EL (cell line): ENCODE data around the gene PRR36.

ENCODE experiments used
- DNase-seq: peaks from one replicate; pipeline ENCODE4 v3.0.0-alpha.2; 2016

Gene PRR36

GRCh38 chr19:7912697-7913564 lies 38.7 kb upstream of the PRR36 start:
- no peak for DNase-seq

GRCh38 chr19:7912144-7912696 lies 38.0 kb upstream of the PRR36 start:
- DNase-seq: no peak

- no peak for DNase-seq
Observed at GRCh38 chr19:7911508-7912143, 37.4 kb upstream of the PRR36 start.

GRCh38 chr19:7910321-7911161 lies 36.4 kb upstream of the PRR36 start:
- DNase-seq: no peak

GRCh38 chr19:7909471-7910067 lies 35.4 kb upstream of the PRR36 start:
- DNase-seq: no peak

GRCh38 chr19:7908742-7909461 lies 34.7 kb upstream of the PRR36 start:
- DNase-seq: no peak

- no peak for DNase-seq
Observed at GRCh38 chr19:7908078-7908699, 34.0 kb upstream of the PRR36 start.

- DNase-seq: no peak
Observed at GRCh38 chr19:7907544-7907943, 33.4 kb upstream of the PRR36 start.

- no peak for DNase-seq
Observed at GRCh38 chr19:7907122-7907521, 32.9 kb upstream of the PRR36 start.

- no peak for DNase-seq
Observed at GRCh38 chr19:7905859-7906258, 31.7 kb upstream of the PRR36 start.

GRCh38 chr19:7905268-7905667 lies 31.1 kb upstream of the PRR36 start:
- no peak for DNase-seq

- DNase-seq: no peak
Observed at GRCh38 chr19:7904074-7905020, 30.2 kb upstream of the PRR36 start.

- DNase-seq: peak; percentile 99
Observed at GRCh38 chr19:7903244-7904073, 29.3 kb upstream of the PRR36 start, which contains the start of gene MAP2K7. Gene MAP2K7, plus strand, starts transcription at chr19:7903877. Its CDS starts 68 bp downstream, at chr19:7903945.

- no peak for DNase-seq
Observed at GRCh38 chr19:7902796-7903243, 28.6 kb upstream of the PRR36 start.

GRCh38 chr19:7901337-7901736 lies 27.1 kb upstream of the PRR36 start:
- DNase-seq: no peak

- DNase-seq: no peak
Observed at GRCh38 chr19:7900931-7901330, 26.7 kb upstream of the PRR36 start.

GRCh38 chr19:7900401-7900870 lies 26.2 kb upstream of the PRR36 start:
- no peak for DNase-seq

- DNase-seq: no peak
Observed at GRCh38 chr19:7899751-7900378, 25.7 kb upstream of the PRR36 start.

GRCh38 chr19:7898967-7899366 lies 24.8 kb upstream of the PRR36 start:
- no peak for DNase-seq
